HG02981 (cell line): ENCODE measurements around the gene DNASE2B.

ENCODE experiments used
- ATAC-seq: cut with Tn5 transposase; IDR thresholded peaks from one replicate; pipeline ENCODE4 v1.9.1; 2021; ENCODE audit warnings: mild to moderate bottlenecking, moderate library complexity; ENCODE audit not compliant: unreplicated experiment

Gene DNASE2B, protein sequence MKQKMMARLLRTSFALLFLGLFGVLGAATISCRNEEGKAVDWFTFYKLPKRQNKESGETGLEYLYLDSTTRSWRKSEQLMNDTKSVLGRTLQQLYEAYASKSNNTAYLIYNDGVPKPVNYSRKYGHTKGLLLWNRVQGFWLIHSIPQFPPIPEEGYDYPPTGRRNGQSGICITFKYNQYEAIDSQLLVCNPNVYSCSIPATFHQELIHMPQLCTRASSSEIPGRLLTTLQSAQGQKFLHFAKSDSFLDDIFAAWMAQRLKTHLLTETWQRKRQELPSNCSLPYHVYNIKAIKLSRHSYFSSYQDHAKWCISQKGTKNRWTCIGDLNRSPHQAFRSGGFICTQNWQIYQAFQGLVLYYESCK

DNA sequence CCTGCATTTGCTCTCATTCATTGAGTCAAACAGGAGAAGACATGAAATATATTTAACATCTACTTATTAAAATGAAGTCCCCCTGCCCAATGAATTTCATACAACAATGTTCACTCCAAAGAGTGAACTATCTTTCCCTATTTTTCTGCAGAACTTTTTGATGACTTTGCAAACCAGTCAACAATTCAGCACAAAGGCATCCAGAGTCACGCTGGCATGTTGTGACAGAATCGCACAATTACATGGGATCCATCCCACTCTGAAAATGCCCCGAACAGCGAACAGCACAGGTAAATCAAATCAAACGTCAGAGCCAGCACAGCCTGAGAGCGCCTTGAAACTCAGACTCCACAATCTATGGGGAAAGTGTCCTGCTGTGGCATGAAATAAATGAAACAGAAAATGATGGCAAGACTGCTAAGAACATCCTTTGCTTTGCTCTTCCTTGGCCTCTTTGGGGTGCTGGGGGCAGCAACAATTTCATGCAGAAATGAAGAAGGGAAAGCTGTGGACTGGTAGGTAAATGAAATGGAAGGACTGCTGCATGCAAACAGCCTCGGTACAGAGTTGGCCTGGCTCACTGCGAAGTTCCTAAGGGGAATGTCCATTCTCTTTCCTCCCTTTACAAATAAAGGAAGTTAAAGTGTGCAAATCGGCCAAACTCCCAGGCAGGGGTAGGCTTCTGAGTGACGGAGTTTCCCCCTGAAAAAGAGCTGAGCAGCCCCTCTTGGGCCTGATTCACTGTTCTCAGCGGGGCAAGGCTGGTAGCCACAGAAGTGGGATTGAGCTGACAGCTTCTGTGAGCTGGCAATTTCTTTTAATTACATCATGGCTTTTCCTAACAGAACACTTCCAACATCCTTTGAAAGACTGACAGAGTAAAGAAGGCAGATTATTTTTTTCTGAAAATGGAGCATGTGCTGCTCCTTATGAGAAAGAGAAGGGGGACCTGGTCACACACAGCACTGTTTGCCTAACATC lies at the start of gene DNASE2B:
DNASE2B (plus strand) TSS at position 310 of the 981 bp plus-strand sequence; CDS start at position 391, 81 bp downstream.
- no peak for ATAC-seq

DNA sequence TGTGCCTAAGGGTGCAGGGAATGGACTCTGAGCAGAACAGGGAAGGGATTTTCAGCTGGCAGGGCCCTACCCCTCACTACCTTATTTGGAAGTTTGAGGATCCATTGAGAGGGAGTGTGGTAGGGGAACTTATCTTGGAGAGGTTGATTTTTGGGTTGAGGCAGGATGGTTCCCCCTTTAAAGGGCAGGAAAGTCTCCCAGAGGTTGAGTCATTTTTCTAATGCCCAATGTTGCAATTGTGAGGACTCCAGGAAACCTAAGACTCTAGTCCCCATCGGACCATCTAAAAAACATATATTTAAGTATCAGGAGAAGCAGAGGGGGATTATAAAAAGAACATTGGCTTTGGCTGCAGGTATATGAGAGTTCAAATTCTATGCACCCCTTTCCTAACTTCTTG lies 49.5 kb upstream of the DNASE2B start:
- ATAC-seq, result no peak

DNA sequence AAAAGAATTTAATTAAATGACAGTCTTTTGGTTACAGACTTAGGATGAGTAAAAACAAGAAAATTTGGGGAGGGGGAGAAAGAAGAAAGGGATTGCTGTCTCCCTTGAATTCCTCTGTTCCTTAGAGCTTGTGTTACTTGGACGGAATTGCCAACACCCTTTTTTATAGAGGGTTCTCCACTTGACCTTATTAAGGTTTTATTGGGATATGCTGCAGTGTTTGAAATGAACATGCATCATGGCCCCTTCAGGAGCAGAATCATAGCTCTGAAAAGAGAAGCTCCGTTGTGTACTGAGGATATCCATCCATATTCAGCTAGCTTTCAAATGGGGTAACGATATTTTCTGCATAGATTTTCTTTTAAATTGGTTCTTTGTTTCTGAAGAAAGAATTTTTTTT lies 48.2 kb upstream of the DNASE2B start:
- no peak for ATAC-seq

DNA sequence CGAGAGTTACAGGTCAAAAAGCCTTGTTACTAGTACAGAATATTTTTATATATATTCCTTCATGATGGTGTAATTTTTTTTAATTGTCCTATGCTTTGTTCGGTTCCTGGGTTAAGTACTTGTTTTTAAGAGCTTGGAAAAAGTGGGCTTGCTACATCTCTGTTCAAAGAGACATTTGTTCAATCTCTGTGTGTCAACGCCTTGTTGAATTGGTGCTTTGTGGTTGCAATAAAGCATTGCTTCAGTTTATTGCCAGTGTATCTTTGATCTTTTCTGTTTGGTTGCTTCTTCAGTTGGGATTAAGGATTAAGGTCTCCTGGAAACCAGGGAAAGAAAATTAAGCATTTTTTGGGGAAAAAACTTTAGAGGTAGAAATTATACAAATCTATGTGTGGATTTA lies 47.7 kb upstream of the DNASE2B start:
- no peak for ATAC-seq

DNA sequence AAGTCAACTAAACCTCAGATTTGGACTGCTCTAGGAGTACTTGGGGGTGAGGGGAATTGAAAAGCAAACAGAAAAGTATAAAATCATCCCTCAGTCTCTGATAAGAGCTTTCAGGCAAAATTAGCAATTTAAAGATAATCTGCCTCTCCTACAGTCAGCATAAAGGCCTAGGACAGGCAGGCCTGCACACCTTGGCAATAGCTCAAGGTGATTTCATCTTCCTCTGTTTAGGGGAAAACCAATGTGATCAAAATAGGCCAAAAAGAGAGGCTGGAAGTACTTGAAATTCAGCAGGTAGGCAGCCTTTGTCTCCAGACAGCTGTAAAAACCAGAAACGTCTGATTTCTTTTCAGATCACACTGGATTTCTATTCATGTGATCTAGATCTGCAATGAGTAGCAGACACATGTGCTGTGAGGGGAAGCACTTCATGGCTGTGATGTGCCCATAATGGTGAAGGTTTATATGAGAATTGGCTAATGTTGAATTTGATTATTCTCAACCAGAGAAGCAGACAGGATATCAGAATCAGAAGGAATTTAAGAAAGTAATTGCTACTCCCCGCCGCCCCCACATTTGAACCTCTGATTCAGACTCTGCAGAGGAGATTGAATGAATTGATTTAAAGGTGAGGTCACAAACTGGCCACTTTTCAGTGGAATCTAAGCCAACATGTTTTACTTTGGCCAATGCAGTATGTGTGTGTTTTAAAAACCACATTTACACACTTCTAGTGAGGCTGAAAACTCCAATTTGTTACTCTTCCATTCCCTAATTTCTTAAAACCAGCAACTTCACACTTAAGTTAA lies 45.8 kb upstream of the DNASE2B start:
- no peak for ATAC-seq

DNA sequence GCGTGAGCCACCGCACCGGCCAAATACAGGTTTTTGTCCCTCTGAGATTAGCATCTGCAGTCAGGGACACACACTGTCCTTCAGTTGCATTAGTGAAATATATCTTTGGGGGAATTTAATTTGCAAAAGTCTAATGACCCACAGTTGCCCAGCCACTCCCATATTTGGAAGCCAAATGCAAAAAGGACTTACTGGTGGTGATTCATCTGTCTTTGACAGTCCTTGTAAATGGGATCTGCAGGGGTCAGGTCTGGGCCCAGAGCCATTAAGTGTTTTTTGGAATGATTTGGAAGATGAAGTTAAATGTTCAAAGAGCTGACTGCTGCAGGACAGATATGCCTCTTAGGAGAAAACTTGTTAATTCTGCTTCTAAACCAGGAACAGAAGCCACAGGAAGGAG lies 44.6 kb upstream of the DNASE2B start:
- no peak for ATAC-seq

DNA sequence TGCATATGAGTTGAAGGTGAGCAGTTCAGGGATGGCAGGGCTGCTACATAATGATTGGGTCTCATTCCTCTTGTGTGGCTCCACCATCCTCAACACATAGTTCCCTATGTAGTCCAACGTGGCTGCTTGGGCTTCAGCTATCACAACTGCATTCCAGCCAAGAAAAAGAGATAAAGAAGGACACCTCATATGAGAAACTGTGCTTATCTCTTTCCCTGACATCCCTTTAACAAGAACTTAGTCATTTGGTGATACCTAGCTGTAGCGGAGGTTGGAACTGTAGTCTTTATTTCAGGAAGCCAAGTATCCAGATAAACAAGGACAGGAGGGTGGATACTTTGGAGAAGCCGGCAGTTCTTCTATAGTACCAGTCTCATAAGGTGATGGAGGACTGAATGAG lies 42.7 kb upstream of the DNASE2B start:
- ATAC-seq, result no peak

DNA sequence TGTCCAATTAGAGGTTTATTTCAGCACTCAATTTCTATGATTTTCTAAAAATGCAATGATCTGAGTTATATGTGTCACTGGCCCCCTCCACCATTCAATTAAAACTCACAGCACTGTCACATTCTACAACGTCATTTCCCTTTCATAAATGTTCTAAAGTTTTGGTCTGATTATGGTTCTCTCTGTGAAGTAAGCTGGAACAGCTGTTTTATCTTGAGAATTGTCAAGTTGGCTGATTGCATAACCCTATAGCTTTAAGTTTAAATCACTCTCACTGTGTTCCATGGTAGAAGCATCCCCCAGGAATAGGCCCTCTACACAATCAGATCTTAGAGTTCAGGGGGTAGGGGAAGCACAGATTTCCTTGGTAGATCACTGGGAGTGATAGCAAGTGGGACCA lies 41.4 kb upstream of the DNASE2B start:
- ATAC-seq, result no peak

DNA sequence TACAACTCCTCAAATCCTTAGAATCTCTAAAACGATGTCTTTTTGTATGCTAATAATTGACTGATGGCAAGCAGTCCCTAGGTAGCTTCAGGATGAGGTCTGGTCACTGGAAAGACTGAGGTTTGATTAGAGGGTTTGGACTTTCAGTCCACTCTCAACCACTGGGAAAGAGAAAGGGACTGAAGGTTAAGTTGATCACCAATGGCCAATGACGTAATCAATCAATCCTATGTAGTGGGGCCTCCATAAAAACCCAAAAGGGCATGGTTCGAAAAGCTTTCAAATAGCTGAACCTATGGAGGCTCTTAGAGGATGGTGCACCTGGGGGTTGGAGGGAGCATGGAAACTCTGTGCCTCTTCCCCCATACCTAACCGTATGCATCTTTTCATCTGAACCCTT lies 39.6 kb upstream of the DNASE2B start:
- ATAC-seq, result no peak

DNA sequence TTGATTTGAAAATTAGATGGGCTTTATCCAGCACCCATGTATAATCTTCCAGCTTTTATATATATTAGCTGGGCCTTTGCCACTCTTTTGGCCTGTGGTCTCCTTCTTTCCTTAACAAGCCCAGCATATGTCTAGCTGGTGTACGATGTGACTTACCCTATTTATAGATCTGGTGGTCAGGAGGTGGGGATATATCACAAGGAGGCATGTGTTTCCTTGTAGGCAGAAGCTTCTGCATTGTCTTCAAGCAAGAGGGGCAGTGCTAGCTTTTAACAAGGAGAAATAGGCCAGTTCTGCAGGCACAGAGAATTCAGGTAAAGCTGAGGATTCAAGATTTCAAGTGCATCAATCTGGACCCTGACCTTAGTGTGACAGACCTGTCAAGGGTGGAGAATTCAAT lies 38.0 kb upstream of the DNASE2B start:
- ATAC-seq, result no peak

DNA sequence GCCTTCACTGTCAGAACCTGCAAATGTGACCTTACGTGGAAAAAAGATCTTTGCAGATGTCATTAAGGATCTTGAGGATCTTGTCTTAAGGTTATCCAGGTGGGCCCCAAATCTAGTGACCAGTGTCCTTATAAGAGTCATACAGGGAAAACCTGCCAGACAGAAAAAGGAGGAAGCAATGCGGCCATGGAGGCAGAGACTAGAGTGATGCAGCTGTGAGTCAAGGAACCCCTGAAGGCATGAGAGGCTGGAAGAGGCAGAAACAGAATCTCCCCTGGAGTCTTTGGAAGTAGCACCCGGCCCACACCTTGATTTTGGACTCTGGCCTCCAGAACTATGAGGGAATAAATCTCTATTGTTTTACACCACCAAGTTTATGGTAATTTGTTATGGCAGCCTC lies 36.5 kb upstream of the DNASE2B start:
- no peak for ATAC-seq

DNA sequence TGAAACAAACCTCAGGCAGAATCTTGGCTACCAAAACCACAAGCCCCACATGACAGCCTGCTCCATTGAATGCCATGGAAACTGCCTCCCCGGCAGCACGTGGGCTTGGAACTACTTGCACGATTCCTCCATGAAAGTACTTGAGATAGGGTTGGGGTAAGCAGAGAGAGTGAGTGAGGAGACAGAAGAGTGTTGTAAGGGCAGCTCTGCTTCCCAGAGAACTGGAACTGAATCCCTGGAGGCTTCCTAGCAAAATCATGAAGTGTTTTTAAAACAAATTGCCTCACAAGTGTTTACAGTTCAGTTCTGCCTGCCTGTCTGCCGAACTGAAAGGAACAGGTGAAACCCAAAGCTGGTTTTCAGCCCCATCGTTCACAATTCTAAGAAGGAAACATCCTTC lies 35.3 kb upstream of the DNASE2B start:
- no peak for ATAC-seq

DNA sequence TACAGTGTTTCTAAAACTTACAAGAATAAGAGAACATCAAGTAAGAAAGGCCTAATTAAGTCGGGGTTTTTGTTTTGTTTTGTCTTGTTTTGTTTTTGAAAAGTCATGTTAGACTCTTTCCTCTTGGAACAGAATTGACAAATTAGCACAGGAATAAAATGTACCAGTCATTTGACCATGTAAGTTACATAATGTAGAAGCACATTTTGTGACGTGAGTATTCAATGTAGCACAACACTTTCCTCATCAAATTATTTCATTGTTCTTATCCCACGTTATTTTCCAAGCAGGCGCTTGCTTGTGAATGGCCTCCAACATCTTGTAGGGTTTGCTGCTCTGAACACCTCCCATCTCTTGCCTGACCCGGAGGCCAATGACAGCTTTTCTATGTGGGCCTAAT lies 34.7 kb upstream of the DNASE2B start:
- no peak for ATAC-seq

DNA sequence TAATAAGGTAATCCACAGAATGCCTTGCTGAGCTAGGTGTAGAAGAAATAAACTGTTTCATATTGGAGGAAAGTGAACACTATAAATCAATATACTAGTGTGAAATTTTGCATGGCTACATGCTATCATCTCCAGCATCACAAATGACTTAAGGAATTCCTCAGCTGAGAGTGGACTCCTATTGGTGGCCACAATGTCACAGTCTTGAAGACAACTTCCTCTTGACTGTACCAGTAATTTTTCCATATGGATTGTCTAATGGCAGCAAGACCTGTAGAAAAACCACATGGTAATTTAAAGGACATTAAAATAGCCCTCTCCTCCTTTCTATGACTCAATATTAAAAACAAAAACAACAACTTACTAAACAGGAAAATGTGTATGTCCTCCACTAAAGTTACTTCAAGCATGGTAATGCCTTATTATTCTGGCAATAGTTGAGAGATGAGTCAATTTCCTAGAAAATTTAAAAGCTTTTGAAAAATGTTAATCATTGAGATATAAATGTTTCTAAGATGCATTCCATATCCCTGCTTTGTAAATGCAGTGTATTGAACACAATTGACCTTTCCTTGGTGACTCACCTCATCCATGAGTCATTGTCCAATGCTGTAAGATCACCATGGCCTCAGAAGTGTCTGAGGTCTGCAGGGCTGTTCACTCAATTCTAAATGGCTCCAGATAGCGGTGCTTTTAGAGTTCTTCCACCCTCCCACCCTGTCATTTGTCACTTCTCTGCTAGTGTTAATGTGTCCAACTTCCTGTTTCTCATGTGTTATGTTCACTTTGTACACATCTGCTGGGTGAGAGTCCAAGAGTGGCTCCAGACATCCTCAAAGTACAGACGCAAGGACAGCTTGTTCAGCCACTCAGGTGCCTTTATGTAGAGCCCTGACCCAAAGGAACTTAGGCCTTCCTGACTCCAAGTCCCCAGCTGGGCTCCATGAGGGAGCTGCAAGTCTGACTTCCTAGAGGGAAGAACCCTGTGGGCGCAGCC lies 32.8 kb upstream of the DNASE2B start:
- ATAC-seq, result no peak

DNA sequence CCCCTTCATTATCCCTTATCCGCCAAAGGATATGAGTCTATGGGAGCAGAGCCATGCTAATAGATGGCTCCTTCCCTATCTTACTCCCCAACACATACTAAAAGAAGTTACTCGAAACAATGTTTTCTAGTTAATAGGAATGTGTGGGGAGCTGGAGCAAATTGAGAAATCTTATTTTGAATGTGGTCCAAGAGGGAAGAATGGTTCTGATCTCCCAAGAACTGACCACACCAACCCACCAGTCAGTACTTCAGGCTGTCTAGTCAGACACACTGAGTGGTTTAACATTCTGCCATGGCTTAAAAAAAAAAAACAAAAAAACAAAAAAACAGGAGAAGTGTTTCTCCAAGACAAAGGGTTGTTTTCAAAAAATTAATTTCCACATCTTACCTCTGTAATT lies 31.5 kb upstream of the DNASE2B start:
- ATAC-seq, result no peak

DNA sequence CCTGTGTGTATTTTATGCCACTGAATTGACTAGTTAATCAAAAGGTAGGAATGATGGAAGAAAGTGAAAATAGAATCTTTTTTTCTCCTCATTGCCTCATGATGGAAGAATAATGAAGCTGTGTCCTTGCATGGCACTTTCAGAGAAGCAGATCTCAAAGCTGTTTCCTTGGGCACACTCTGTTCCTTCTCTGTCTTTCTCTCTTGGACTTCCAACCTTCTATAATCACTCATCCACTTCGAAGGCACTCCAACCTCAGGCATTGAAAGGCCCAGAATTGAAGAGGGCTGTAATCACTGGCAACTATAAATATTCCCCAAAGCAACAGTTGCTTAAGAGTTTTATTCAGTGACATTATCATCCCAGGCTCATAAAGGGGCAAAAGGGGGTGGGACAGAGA lies 31.1 kb upstream of the DNASE2B start:
- no peak for ATAC-seq

DNA sequence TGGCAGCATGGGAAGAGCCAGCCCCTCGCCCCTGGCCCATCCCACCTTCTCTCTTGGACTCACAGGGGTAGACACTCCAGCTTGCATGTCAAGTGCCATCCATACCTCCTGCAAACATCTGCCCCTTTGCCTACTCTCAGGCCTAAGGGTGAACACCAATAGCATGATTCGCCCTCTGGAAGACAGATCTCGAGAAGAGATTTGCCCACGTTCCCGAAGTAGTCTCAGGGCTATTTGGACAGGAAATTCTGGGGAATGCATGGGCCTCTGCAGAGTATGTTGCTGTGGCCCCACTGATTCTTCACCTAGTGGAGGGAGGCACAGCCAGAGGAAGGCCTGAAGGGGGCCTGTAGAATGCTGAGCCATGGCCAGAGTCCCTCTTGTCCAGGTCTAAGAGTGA lies 29.8 kb upstream of the DNASE2B start:
- ATAC-seq, result no peak

DNA sequence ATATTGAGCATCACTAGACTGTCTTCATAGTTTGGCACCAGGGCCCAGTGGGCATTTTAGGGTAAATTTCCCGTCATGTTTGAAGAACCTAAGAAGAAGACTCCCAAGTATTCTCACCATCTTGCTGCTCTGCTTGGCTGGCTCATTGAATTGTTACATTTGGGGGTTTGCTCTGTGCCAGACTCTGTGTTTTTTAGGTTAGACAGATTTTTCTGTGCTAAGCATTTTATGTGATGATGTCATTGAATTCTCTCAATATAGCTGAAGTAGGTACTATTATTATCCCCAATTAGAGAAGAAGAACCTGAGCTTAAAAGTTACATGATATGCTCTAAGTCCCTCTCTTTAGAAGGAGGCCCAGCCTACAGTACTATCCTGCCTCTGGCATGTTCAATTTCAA lies 28.0 kb upstream of the DNASE2B start:
- ATAC-seq, result no peak

DNA sequence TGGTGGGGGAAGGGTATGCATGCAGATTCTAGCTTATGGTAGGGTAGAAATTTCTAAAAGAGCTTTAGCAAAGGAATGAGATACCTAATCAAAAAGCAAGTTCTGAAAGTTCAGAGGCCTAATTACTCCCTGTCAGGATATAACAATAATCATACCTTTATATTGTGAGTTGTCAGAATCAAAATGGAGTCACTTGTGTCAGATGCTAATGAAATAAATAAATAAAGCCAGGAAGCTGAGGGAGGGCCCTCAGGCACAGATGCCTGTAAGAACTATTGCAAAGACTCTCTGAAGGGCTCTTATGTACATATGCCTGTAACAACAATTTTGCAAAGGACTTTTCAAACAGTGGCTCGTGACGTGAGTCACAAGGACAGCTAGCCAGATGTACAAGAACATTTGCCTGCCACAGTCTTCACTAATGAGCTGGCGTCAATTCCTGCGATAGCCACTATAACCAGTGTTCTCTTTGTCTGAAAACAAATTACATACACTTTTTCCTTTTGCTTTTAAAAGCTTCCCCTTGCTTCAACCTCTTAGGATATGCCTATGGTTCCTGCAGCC lies 27.4 kb upstream of the DNASE2B start:
- ATAC-seq, result no peak
